ENCODE data around the gene DPP10.

DNA sequence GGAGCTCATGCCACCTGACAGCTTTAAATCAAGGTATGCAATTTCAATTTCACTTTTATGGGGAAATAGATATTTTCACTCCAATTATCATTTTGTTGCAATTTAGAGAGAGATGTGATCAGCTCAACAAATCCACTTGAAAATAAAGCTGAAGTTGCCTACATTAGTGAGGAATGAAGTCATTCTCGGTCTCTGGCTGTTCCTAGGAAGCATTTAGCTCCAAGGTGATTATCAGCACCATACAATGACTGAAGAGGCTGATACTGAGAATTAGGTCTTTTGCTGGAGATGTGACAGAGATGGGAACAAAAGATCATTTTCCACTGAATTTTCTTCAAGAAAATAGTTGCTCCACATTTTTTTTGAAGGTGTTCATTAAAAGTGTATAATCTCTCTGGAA, 1303.7 kb downstream of the DPP10 start:
- TF ChIP-seq, protein P1, sequence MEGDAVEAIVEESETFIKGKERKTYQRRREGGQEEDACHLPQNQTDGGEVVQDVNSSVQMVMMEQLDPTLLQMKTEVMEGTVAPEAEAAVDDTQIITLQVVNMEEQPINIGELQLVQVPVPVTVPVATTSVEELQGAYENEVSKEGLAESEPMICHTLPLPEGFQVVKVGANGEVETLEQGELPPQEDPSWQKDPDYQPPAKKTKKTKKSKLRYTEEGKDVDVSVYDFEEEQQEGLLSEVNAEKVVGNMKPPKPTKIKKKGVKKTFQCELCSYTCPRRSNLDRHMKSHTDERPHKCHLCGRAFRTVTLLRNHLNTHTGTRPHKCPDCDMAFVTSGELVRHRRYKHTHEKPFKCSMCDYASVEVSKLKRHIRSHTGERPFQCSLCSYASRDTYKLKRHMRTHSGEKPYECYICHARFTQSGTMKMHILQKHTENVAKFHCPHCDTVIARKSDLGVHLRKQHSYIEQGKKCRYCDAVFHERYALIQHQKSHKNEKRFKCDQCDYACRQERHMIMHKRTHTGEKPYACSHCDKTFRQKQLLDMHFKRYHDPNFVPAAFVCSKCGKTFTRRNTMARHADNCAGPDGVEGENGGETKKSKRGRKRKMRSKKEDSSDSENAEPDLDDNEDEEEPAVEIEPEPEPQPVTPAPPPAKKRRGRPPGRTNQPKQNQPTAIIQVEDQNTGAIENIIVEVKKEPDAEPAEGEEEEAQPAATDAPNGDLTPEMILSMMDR (conservative IDR thresholded peaks at IDR 0.05; ENCODE audit: low read length): no peak
- no peak for TF ChIP-seq EZH2phosphoT487 (IDR thresholded peaks at IDR 0.05; ENCODE audit: borderline replicate concordance)
